HG03460 (cell line): ENCODE data around the gene F8.
"Not testable (repeated sequence)": the region's sequence is repeated elsewhere in the genome, so short reads cannot be mapped to it uniquely, and the experiment has no call there.

Source experiments
- ATAC-seq: cut with Tn5 transposase; IDR thresholded peaks from one replicate; pipeline ENCODE4 v1.9.1; 2021; ENCODE audit not compliant: unreplicated experiment

The F8 gene

DNA sequence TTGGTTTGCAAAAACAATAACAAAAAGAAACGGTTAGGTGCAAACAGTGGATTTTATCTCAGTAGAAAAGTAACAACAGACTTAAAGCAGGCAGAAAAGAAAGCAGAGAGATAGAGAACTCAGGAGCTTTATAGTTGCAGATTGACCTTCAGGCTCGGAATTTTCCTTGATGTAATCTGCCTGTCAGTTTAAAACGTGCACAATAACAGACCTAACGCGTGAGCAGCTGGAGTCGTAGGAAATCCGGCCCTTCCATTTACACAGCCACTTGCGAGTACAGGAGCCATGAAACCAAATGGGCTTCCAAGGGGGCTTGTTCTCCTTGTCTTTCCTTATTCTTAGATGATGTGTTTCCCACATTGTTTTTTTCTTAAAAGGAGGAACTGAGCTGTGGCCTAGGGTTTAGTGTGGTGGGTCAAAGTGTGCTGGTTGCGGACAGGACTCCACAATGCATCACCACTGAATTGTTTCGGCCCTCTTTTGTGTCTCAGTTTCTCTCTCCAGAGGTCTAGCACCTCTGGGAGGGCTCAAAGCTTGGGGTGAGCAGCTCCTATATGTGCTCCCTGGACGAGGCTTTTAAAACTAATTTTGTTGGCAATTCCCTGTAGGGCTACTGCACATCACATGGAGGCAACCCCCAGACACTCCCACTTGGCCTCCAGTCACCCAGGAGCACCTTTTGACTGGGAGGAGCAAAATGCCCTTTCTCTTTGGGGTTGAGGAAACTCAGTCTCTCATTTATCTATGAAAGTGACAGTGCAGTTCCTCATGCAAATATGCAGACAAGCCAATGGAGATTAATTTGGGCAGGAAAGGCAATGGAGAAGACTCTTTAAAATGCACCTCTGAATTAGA is 203.4 kb downstream of the F8 start:
- ATAC-seq, result no peak

DNA sequence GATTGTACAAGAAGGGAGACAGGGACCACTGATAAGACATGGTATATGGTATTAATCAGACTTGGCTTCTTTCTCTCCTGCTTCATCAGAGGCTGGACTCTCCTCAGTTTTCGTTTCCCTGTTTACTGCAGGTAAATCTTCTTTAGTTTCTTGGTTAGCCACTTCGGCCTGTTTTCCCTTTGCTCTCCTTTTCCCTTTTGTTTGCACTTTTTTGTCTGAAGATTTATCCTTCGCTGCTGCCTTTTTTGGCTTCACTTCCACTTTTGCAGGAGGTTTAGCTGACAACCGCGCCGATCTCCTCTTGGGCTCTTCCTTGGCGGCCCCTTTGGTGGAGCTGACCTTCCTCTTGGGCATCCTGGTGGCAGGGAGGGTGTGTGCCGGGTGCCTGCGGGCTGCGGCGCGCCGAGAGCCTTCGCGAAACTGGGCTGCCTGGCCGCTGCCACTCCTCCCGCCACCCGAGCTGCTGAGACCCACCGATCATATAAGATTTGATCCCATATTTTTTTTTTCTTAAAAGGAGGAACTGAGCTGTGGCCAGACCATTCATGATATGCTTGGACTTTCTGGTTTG is 205.4 kb downstream of the F8 start:
- ATAC-seq, result not testable (repeated sequence)

DNA sequence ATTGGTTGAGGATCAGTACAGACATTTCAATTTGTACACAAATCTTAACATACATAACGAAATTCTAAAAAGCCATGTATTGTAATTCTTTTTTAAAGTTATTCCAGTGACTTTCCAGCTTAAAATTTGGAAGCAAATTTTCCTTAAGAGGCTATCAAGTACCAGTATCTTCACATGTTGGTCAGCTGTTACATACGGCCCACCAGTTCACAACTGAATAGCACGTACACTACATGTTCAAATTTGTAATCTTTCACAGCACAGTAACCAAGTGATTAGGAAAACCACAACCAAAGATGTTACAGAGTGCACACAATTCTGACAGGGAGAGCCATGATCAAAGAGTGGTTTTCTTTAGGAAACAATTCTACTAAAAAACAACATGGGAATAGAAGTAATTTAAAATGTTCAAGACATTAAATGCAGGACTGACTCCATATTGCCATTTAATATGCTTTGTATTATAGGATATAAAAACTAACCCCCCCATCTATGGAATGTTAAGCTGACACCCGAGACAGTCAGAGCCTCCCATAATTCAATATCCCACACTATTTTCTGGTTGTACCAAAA is 206.1 kb downstream of the F8 start:
- not testable (repeated sequence) for ATAC-seq

DNA sequence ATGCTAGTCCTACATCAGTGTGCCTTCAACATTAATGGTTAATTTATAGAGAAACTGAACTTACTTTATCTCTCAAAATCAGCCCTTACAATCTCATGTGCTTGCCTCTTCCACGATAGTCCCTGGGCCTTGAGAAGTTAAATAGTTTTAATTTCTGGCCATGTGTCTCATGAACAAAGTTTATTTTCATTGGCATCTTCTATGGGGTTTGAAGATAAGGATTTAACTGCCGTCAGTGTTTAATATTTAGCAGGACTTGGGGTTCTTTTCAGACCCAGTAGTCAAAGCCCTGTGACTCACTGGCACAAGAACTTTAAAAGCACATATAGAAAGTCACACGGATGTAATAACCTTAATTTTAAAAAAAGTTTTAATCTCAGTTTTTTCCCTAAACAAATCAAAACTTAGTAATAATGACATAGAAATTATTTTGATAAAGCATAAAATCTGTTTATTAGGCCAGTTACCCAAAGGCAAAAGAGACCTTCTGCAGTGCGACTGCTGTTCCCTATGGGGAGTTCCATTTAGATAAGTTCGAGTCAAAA is 207.2 kb downstream of the F8 start:
- no peak for ATAC-seq

DNA sequence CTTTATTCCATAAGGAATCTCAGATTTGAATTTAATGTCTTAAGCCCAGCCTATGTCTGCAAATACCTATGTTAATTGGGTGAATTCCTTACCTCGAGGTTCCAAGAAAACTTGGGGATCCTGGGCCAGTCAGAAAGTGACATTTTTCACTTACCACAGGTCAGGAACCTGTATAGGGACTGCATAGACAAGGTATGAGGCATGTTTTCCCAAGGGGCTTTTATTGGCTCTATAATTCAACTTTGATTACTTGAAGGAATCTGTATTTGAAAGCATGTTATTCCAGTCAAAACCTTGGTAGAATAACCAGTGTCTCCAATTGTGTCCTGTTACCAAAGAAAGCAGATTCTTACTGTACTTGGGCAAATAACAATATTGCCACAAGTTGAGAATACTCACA is 208.7 kb downstream of the F8 start:
- no peak for ATAC-seq

DNA sequence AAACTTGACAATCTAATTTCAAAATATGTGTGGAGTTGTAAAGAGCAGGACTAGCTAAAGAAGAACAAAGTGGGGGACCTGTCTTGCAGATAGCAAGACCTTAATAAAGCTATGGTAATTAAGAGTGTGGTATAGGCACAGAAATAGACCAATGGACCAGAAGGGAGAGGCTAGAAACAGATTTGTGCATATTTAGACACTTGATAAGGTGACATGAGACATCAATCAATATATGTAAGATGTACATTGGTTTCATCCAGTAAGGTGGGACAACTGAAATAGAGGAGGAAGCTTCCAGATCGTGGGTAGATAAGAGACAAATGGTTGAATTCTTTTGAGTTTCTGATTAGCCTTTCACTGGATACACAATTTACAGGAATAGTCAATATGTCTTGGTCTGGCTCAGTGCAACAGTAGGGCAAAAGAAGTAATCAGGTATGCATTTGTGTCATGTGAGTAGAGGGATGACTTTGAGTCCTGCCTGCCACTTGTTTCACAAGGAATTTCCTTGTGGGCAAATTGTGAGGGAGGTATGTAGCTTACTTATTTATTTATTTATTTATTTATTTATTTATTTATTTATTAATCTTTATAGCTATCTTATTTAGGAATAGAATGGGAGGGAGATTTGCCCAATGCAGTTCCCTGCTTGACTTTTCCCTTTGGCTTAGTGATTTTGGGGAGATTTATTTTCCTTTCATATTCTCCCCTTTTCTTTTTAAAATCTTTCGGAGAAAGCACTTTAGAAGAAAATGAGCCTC is 210.0 kb downstream of the F8 start:
- ATAC-seq, result no peak

DNA sequence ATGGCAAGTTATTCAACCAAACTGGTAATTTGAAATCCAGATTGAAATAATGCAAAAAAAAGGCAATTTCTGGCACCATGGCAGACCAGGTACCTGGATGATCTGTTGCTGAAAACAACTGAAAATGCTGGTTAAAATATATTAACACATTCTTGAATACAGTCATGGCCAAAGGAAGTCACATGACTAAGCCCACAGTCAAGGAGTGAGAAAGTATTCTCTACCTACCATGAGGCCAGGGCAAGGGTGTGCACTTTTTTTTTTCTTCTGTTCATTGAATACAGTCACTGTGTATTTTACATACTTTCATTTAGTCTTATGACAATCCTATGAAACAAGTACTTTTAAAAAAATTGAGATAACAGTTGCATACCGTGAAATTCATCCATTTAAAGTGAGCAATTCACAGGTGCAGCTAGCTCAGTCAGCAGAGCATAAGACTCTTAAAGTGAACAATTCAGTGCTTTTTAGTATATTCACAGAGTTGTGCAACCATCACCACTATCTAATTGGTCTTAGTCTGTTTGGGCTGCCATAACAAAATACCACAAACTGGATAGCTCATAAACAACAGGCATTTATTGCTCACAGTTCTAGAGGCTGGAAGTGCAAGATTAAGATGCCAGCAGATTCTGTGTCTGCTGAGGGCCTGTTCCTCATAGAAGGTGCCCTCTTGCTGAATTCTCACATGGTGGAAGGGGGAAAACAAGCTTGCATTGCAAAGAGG is 212.4 kb downstream of the F8 start:
- ATAC-seq, result no peak

DNA sequence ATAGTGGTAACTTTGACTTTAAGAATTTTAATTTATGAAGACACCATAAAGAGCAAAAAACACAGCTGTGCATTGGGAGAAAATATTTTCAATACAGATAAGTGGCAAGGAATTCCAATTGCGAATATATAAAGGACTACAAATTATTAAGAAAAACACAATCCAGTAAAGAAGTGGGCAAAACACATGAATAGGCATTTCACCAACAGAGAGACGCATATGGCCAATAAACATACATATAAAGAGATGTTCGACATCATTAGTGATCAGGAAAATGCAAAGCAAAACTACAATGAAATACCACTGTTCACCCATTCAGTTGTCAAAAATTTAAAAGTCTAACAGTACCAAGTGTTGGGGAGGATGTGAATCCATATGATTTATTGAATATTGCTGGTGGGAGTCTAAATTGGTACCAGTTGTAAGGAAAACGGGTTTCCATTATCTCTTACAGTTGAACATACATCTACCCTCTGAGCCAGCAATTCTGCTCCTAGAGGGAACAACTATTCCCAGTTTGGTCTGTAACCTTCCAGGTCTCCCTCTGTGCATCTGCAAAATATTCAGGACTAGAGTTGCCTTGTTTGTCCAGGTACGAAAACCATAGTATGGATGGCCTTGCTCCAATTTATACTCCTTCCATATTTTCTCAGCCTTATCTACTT is 215.6 kb downstream of the F8 start:
- ATAC-seq, result no peak

DNA sequence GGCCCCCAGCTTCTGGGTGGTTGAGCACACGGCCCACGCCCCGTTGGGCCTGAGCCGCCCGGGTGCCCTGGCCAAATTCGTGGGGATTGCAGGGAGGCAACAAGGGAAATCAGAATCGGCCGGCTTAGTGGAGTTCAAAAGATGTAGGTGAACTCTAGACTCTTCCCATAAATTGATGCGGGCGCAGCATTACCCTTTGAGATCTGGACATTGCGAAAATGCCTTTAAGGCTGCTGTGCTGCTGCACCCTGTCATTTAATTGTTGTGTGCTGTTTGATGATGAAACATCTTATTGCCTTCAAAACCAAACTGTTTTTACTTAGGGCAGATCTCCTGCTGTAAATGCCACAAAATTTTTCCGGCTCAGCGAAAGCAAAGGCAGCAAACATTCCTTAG is 216.8 kb downstream of the F8 start:
- ATAC-seq, result no peak

DNA sequence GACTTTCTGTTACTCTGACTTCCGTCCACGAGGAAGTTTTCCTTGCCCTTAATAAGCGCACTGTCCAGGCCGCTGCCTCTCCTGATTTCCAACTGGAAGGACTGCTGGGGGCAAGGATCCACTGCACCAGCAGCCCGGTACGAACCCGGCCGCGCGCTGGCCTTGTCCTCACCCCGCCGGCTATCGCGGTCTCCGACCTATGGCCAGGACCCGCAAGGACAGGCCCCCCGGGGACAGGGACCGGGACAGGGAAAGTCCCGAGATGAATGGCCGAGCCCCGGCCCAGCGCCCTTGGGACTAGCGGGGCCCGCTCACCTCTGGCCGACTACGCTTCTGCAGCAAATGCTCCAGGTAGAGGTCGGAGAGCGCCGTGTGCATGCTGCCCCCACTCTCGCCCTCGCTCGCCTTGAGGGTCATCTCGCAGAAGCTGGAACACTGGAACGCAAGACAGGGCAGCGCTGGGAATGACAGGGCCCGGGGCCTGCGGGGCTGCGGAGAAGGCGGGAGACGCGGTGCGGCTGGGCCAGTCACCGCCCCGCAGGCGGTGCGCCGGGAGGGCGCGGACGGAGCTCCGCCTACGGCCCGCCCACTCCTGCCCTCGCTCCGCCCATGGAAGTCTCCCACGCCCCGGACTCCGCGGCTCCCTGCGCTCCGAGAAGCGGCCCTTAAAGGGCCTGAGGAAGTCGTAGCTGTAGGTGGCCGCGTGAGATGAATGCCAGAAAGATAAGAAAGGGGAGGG is 217.4 kb downstream of the F8 start, which contains the start of gene MPP1:
MPP1 (minus strand) TSS at position 529 of the 739 bp plus-strand sequence; CDS start at position 417, 112 bp downstream.
- ATAC-seq, result peak; percentile 94

DNA sequence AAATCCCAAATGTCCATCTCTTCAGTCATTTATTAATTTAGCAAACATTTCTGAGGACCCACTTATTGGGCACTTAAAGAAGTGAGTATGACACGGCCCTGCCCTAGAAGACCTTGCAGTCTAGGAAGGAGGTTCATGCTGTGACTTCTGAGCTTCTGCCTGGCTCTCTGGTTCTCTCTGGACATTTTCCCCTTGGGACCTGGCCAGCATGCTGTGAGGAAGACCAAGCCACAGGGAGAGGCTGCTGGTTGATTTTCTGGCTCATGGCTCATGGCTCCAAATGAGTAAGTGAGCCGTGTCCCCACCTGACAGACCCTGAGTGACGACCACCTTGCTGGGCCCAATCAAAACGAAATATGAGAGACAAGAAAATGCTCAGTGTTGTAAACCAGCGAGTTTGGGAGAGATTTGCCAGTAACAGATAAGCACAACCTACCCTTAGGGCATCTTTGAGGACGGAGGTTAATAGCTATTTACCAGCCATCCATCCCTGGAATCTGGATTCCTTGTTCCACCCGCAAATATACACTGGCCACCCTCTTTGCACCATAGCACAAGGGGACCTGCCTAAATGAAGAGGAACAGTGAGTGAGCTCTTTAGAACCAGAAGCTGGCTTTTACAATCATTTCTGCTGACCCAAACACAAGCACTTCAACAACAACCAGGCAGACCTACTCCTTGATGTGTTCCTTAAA is 218.1 kb downstream of the F8 start:
- ATAC-seq, result peak; percentile 8

DNA sequence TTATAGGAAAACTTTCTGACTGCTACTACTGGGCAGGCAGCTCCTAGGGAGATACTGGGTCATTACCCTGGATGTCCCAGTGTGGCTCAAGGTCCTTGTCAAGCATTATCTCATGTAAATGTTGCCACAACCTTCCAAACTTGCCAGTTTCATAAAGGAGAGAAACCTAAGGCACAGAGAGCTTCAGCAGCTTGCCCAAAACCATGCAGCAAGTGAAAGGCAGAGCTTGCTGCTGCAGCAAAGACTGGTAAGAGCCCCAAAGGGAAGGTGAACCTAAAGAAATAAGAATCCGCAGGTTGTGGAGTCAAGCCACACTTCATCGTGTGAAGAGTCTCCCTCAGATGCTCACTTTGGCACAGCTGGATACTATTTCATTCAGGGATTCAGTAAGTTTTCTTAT is 219.6 kb downstream of the F8 start:
- ATAC-seq, result no peak

DNA sequence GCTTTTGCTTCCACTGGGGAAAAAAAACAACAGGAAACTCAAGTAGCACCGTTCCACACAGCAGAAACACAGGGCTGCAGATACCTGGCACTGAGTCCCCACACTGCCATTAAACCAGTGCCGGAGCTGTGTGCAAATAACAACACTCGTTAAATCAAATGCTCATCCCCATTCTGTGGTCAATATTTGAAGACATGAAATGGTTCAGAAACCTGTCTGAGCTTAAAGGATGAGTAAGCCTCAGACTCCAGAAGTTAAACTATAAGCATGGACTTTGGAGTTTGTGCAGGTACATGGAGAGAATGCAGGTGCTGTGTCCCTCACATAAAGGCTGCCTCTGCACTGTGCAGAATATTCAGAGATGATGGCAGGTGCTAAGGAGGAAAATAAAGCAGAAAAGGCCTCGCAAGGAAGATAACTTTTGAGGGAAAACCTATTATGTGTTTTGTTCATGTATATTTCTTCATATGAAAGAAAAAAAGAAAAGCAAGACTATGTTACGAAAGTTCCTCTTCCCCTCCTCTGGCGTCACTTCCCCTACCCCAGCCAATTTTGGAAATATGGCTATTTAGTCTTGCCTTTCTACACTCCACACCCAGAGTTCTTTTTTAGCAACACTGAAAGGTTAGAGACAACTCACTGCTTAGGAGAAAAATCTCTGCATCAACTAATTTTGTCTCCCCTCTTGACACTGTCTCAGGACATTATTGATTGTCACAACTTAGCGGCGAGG is 221.9 kb downstream of the F8 start:
- no peak for ATAC-seq

DNA sequence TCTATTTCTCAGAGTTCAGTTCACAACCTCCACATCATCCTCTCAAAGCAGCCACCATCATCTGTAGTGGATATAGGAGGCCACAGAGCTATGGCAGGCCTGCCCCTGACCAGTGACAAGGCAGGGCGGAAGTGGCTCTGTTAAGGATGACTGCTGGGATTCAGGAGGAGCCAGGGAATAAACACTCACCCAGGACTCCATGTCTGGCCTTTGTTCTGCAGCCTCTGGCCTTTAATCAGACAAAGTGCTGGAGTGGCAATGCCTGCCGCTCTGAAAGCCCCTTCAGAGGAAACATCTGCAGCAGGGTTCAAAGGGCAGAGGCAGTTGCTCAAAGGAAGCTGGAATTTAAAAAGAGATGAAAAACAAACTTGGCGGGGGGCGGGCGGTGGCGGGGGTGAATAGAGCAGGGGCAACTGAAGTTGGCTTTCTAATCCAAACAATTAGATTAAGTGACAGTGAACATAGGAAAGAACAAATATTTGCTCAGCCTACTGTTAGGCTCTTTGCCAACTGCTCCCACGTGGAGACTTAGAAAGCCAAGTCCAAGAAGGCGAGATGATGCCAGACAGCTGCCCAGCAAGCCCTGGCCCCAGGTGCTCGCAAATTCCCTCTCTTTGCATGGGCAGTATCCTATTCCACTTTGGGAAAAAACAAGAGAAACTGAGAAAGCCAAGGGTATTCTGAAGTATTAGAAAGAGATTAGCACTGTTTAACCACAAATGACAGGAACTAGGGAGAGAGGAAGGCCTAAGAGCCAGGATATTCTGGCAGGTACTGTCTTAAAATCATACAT is 222.8 kb downstream of the F8 start:
- ATAC-seq, result no peak

DNA sequence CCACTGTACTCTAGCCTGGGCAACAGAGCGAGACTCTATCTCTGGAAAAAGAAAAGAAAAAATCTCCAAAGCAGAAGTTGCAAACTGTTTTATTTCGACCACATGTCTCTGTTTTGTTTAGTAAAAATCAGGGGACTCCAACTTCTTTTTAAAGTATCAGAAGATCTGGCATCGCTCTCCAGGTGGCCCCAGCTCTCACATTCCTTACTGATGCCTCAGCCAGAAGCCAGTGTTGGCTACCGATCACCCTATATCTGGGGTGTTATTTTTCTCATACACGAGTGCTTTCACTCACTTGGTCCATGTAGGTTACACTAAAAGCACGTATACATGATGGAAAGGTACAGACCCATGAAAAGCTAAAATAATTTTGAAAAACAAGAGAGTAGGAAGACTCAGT is 225.5 kb downstream of the F8 start:
- no peak for ATAC-seq

DNA sequence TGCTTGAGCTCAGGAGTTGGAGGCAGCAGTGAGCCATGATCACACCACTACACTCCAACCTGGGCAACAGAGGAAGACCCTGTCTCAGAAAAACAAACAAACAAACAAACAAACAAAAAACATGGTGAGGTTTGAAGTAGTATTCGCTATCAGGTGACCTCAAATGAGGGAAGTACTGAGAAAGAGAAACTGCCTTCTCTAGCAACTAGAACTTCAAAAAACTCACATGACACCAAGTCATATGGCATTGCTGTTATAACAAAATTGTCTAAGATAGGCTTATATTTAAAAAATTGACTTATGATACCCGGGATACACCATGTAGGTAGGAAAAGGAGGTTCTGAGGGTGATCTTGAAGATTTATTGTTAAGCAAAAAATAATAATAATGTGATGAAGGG is 227.5 kb downstream of the F8 start:
- no peak for ATAC-seq

DNA sequence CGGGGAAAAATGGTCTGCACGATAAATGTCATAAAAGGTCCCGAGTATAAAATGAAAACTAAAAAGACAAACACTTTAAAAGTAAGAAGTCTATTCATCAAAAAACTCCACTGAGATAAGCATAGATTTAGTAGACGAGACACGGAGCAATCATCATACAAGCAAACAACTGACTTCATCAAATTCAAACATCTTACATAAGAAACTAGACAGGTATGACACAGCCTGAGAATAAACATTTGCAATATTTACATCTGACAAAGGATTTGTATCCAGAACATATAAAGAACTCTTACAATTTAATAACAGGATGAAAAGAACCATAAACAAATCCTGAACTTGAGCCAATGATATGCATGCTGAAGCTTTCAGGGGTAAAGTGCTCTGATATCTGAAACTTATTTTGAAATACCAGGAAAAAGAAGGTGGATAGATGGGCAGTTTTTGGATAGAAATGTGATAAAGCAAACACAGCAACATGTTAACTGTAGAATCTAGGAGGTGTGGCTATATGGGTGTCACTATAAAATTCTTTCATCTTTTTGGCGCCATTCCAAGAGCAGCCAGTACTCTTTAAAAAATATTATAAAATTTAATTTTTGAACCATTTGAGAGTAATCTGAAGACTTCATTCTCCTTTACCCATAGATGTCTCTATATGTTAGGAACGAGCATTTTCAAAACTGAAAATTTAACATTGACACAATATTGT is 229.3 kb downstream of the F8 start:
- ATAC-seq, result no peak
